ENCODE measurements around the gene RHOG. TPM values are rescaled to one million over a fixed set of nuclear protein-coding genes. Genes with fewer than 3 reads are reported as not detected.

RHOG gene
- total and polyA plus RNA-seq, 9 of the 15 experiments (the other 6 are each of a cell fraction or from before 2014, with no cell fraction given), result 22.6 to 162 (median 80.3) TPM

- TF ChIP-seq VEZF1 (CRISPR knock-in tag; IDR thresholded peaks at IDR 0.05) (peak; percentile 80), ZNF766 (CRISPR knock-in tag; conservative IDR thresholded peaks at IDR 0.05) (peak; percentile 23; the same call in 1 of the 2 replicates), DIDO1 (tag; IDR thresholded peaks at IDR 0.05; ENCODE audit: low read depth) (no peak; the same call in 1 of the 2 replicates), RBFOX2 (IDR thresholded peaks at IDR 0.05; ENCODE audit: low read depth, low read length) (peak; percentile 74; the same call in 1 of the 2 replicates), TFAP4 (CRISPR knock-in tag; IDR thresholded peaks at IDR 0.05; ENCODE audit: borderline replicate concordance) (peak; percentile 65; the same call in 1 of the 2 replicates), PHB (CRISPR knock-in tag; IDR thresholded peaks at IDR 0.05) (no peak), ELK1 (CRISPR knock-in tag; IDR thresholded peaks at IDR 0.05) (no peak), TRIM28 (IDR thresholded peaks at IDR 0.05) (peak; percentile 86), ATF7 (IDR thresholded peaks at IDR 0.05) (peak; percentile 74), RUNX1 (IDR thresholded peaks at IDR 0.05; ENCODE audit: low read depth) (no peak), ARID3B (CRISPR knock-in tag; IDR thresholded peaks at IDR 0.05; ENCODE audit: borderline replicate concordance) (no peak), POLR2AphosphoS5 (IDR thresholded peaks at IDR 0.05; ENCODE audit: control insufficient read depth, insufficient read depth, low read depth, low read length) (peak; percentile 70), ETS2 (tag; IDR thresholded peaks at IDR 0.05; ENCODE audit: borderline replicate concordance, poor library complexity, severe bottlenecking) (no peak), LEF1 (IDR thresholded peaks at IDR 0.05) (peak; percentile 99), E4F1 (CRISPR knock-in tag; IDR thresholded peaks at IDR 0.05; ENCODE audit: borderline replicate concordance) (no peak), CHD2 (IDR thresholded peaks at IDR 0.05; ENCODE audit: low read depth, low read length) (peak; percentile 76), HMG20A (CRISPR knock-in tag; conservative IDR thresholded peaks at IDR 0.05) (no peak), NCOA6 (IDR thresholded peaks at IDR 0.05) (no peak), SRF (CRISPR knock-in tag; IDR thresholded peaks at IDR 0.05) (peak in 1 of 2 experiments; percentile 22; a peak in 1 of 4 replicates), TEAD4 (IDR thresholded peaks at IDR 0.05; ENCODE audit: low read length) (peak; percentile 69), TEAD4 (CRISPR knock-in tag; IDR thresholded peaks at IDR 0.05; ENCODE audit: borderline replicate concordance) (no peak)
Measured at GRCh38 chr11:3834664-3835461, 5.9 kb downstream of the RHOG start (continued).

Measured in K562 (cell line).